Measurements from ENCODE around the gene MS4A4A.

The MS4A4A gene

DNA sequence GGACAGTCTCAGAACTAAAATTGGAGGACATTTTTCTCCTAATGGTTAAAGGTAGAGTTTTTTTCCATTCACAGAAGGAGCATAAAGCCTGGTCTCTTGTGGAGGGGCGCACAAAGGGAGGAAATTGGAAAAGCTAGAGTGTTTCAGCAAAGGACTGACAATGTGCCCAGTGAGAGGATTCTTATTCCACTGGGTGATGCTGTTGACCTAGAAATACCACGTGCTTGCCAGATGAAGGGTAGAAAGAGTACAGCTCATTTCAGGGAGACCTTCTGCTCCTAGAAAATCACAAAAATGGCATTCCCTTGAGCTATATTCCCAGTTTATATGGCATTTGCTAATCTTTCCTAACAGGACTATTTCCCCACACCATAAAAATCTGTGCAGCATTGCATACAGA lies 67.7 kb downstream of the MS4A4A start:
- DNase-seq (ENCODE audit: low read depth in 2 of 2) = no peak

- no peak for DNase-seq (ENCODE audit: low read depth in 2 of 2)
Measured at GRCh38 chr11:60349990-60350389, 69.5 kb downstream of the MS4A4A start.

GRCh38 chr11:60357771-60358170 lies 77.3 kb downstream of the MS4A4A start:
- no peak for DNase-seq (ENCODE audit: low read depth in 2 of 2)
